Neural cell (in vitro differentiated cells): ENCODE results near the gene MEX3A.

Source experiments
- CTCF ChIP-seq: fragments of 450-650 bp; IDR thresholded peaks from 2 replicates; pipeline ENCODE4 v1.5.1; 2014; ENCODE audit warnings: antibody characterized with exemption, mild to moderate bottlenecking, moderate library complexity; ENCODE audit not compliant: poor library complexity, severe bottlenecking
- EP300 ChIP-seq: fragments of 450-650 bp; conservative IDR thresholded peaks from 2 replicates; pipeline ENCODE4 v1.6.1; 2014; ENCODE audit warnings: antibody characterized with exemption, mild to moderate bottlenecking, moderate library complexity; ENCODE audit not compliant: poor library complexity, severe bottlenecking
- EZH2 ChIP-seq: fragments of 200-600, 300-800 bp; shearing (Covaris generic), sonication (generic); IDR thresholded peaks from 2 replicates; pipeline ENCODE4 v1.6.1; 2014; ENCODE audit warnings: antibody characterized with exemption, low read length, borderline replicate concordance, mild to moderate bottlenecking; ENCODE audit not compliant: insufficient read depth, poor library complexity, severe bottlenecking
- POLR2AphosphoS5 ChIP-seq: IDR thresholded peaks from 2 replicates; pipeline ENCODE4 v1.6.1; 2012
- RAD21 ChIP-seq: fragments of 450-650 bp; conservative IDR thresholded peaks from 2 replicates; pipeline ENCODE4 v1.6.1; 2014; ENCODE audit warnings: antibody characterized with exemption, mild to moderate bottlenecking, moderate library complexity
- REST ChIP-seq: IDR thresholded peaks from 2 replicates; pipeline ENCODE4 v1.6.1; 2012; ENCODE audit warnings: borderline replicate concordance
- SMC3 ChIP-seq: fragments of 450-650 bp; conservative IDR thresholded peaks from 2 replicates; pipeline ENCODE4 v1.6.1; 2014; ENCODE audit warnings: antibody characterized with exemption, mild to moderate bottlenecking, moderate library complexity; ENCODE audit not compliant: poor library complexity

GRCh38 chr1:156079762-156080161 lies 2.5 kb downstream of the MEX3A start:
- no peak for TF ChIP-seq CTCF
- no peak for TF ChIP-seq EP300
- no peak for TF ChIP-seq EZH2
- TF ChIP-seq REST: no peak
- TF ChIP-seq POLR2AphosphoS5: no peak
- no peak for TF ChIP-seq RAD21
- TF ChIP-seq SMC3: no peak
